Measurements from ENCODE around the gene SYCN.
"Not testable (repeated sequence)": the region's sequence is repeated elsewhere in the genome, so short reads cannot be mapped to it uniquely, and the experiment has no call there.

Gene SYCN

GRCh38 chr19:39218230-39219007, 14.4 kb upstream of the SYCN start:
- Histone ChIP-seq H3K27ac (no peak overlapping the region), H2AFZ (no peak overlapping the region), H3K36me3 (ENCODE audit: control insufficient read depth, insufficient read depth, low read length) (no peaks in the 10 kb centered on the region), H3K4me1 (no peaks in the 10 kb centered on the region), H3K4me3 (ENCODE audit: low read depth, low read length) (no peak overlapping the region), H3K79me2 (no peaks in the 10 kb centered on the region), H3K4me2 (ENCODE audit: low read length) (no peak overlapping the region), H3K9me3 (ENCODE audit: control insufficient read depth, low read length) (no peaks in the 10 kb centered on the region), H3K9ac (no peak overlapping the region), H3K27me3 (ENCODE audit: control insufficient read depth, insufficient read depth, low read length) (no peaks in the 10 kb centered on the region)
- TF ChIP-seq CTCF (IDR thresholded peaks at IDR 0.05): no peak

DNA sequence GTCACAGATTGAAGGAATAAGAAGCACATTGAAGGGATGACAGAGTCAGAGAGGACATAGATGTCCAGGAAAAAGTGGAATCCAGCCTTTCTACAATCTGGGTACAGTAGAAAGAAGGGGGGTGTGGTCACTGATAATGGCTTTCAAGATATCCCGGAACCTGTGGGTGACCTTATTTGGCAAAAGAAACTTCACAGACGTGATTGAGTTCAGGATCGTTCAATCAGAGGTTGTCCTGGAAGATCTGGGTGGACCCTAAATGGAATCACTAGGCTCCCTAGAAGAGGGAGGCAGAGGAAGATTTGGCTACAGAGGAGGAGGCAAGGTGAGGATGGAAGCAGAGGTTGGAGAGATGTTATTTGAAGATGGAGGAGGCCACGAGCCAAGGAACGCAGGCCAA, 13.0 kb upstream of the SYCN start:
- H2AFZ ChIP-seq: no peak overlapping the region
- H3K27ac ChIP-seq: no peak overlapping the region
- H3K9me3 ChIP-seq (ENCODE audit: control insufficient read depth, low read length): no peaks in the 10 kb centered on the region
- H3K4me3 ChIP-seq (ENCODE audit: low read depth, low read length): no peak overlapping the region
- H3K79me2 ChIP-seq: no peaks in the 10 kb centered on the region
- no peaks in the 10 kb centered on the region for H3K4me1 ChIP-seq
- H3K4me2 ChIP-seq (ENCODE audit: low read length): no peak overlapping the region
- TF ChIP-seq CTCF (IDR thresholded peaks at IDR 0.05): no peak
- H3K27me3 ChIP-seq (ENCODE audit: control insufficient read depth, insufficient read depth, low read length): no peaks in the 10 kb centered on the region
- H3K36me3 ChIP-seq (ENCODE audit: control insufficient read depth, insufficient read depth, low read length): no peaks in the 10 kb centered on the region
- no peak overlapping the region for H3K9ac ChIP-seq

DNA sequence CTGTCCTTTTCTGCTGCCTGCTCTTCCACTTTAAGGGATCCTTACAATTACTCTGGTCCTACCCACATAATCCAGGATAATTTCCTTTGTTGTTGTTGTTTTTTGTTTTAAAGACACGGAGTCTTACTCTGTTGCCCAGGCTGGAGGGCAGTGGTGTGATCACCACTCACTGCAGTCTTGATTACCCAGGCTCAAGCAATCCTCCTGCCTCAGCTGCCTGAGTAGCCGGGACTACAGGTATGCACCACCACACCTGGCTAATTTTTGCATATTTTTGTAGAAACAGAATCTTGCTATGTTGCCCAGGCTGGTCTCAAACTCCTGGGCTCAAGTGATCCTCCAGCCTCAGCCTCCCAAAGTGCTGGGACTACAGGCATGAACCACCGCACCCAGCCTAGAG, 11.3 kb upstream of the SYCN start:
- not testable (repeated sequence) for H3K79me2 ChIP-seq; H3K4me2 ChIP-seq (ENCODE audit: low read length); H3K9me3 ChIP-seq (ENCODE audit: control insufficient read depth, low read length); H2AFZ ChIP-seq; H3K27me3 ChIP-seq (ENCODE audit: control insufficient read depth, insufficient read depth, low read length); H3K36me3 ChIP-seq (ENCODE audit: control insufficient read depth, insufficient read depth, low read length); H3K4me1 ChIP-seq; H3K9ac ChIP-seq; H3K27ac ChIP-seq; H3K4me3 ChIP-seq (ENCODE audit: low read depth, low read length)

DNA sequence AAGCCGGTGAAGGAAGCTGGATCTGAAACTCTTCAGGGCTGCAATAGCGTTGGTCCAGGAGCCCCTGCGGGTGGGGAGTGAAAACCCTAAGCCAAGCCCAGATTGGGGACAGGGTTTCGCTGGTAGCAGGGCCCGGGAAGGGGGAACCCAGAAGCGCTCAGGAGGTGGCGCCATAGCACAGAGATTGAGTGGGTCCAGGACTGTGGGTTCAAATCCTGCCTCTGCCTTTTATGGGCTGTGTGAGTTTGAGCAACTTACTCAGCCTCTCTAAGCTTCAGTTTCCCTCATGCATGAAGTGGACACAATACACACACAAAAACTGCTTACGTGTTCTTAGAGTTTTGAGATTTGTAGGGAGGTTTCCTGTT, 8.3 kb upstream of the SYCN start:
- Histone ChIP-seq H3K4me3 (ENCODE audit: low read depth, low read length) (no peak overlapping the region), H3K27ac (no peak overlapping the region), H3K79me2 (no peaks in the 10 kb centered on the region), H3K27me3 (ENCODE audit: control insufficient read depth, insufficient read depth, low read length) (no peaks in the 10 kb centered on the region), H3K9me3 (ENCODE audit: control insufficient read depth, low read length) (no peaks in the 10 kb centered on the region), H2AFZ (no peak overlapping the region), H3K36me3 (ENCODE audit: control insufficient read depth, insufficient read depth, low read length) (no peaks in the 10 kb centered on the region), H3K4me2 (ENCODE audit: low read length) (no peak overlapping the region), H3K4me1 (no peaks in the 10 kb centered on the region), H3K9ac (no peak overlapping the region)
- no peak for TF ChIP-seq CTCF (IDR thresholded peaks at IDR 0.05)

GRCh38 chr19:39211731-39212374, 7.8 kb upstream of the SYCN start:
- H3K27me3 ChIP-seq (ENCODE audit: control insufficient read depth, insufficient read depth, low read length): no peaks in the 10 kb centered on the region
- TF ChIP-seq CTCF (IDR thresholded peaks at IDR 0.05): no peak
- H3K27ac ChIP-seq: no peak overlapping the region
- H3K79me2 ChIP-seq: no peaks in the 10 kb centered on the region
- no peaks in the 10 kb centered on the region for H3K36me3 ChIP-seq (ENCODE audit: control insufficient read depth, insufficient read depth, low read length)
- H3K9me3 ChIP-seq (ENCODE audit: control insufficient read depth, low read length): no peaks in the 10 kb centered on the region
- no peak overlapping the region for H3K9ac ChIP-seq
- no peak overlapping the region for H2AFZ ChIP-seq
- no peak overlapping the region for H3K4me3 ChIP-seq (ENCODE audit: low read depth, low read length)
- no peak overlapping the region for H3K4me2 ChIP-seq (ENCODE audit: low read length)
- H3K4me1 ChIP-seq: no peaks in the 10 kb centered on the region

All from parathyroid adenoma (tissue), 2 donors.